Measurements from ENCODE around the gene KIF22. TPM values are rescaled to one million over a fixed set of nuclear protein-coding genes. Genes with fewer than 3 reads are reported as not detected.

The KIF22 gene
- polyA plus RNA-seq, 3 donors, result 22.0 to 46.2 (median 28.9) TPM

GRCh38 chr16:29826342-29826695 is 35.8 kb downstream of the KIF22 start:
- TF ChIP-seq CTCF (IDR thresholded peaks at IDR 0.05), result no peak
- whole genome bisulfite sequencing (ENCODE audit: insufficient coverage), result 100% methylated on average over 1 of the region's 8 CpGs
- Mint-ChIP-seq H3K4me3 (no peak overlapping the region), H3K27ac (no peak overlapping the region), H3K36me3 (peaks cover 27 to 45% of the 10 kb centered on the region in 2 donors), H3K27me3 (ENCODE audit: low read depth in 3 of 3) (no peaks in the 10 kb centered on the region), H3K9me3 (no peaks in the 10 kb centered on the region), H3K4me1 (peaks cover 34% of the 10 kb centered on the region)
- no peak overlapping the region for H2AFZ ChIP-seq (ENCODE audit: insufficient read depth, low read depth, low read length, poor library complexity, severe bottlenecking)
- no peaks in the 10 kb centered on the region for H3K9me3 ChIP-seq (replicated peaks in 1 of 2; ENCODE audit: control insufficient read depth in 1 of 2, insufficient read depth in 1 of 2, low read length in 2 of 2)
- H4K20me1 ChIP-seq (ENCODE audit: insufficient read depth, low read length), result peaks cover 100% of the 10 kb centered on the region
- DNase-seq, result no peak
- H3K27ac ChIP-seq (ENCODE audit: low read depth in 1 of 2, low read length in 2 of 2), result no peak overlapping the region
- H3K36me3 ChIP-seq (replicated peaks in 1 of 2; ENCODE audit: control insufficient read depth in 1 of 2, insufficient read depth in 2 of 2, low read length in 2 of 2), result peaks cover 18 to 38% of the 10 kb centered on the region in 2 donors
- peaks cover 16 to 18% of the 10 kb centered on the region in 2 donors for H3K4me1 ChIP-seq (ENCODE audit: control insufficient read depth in 1 of 2, insufficient read depth in 2 of 2, low read length in 2 of 2)
- H3K4me2 ChIP-seq (replicated peaks; ENCODE audit: extremely low read depth, low read length, poor library complexity, severe bottlenecking), result no peak overlapping the region
- H3K9ac ChIP-seq (ENCODE audit: insufficient read depth, low read length, poor library complexity, severe bottlenecking), result no peak overlapping the region
- peaks cover 87% of the 10 kb centered on the region for H3K79me2 ChIP-seq (ENCODE audit: insufficient read depth, low read length)
- H3K4me3 ChIP-seq (replicated peaks in 1 of 3; ENCODE audit: low read depth in 2 of 3, low read length in 3 of 3), result no peak overlapping the region
- no peaks in the 10 kb centered on the region for H3K27me3 ChIP-seq (ENCODE audit: control insufficient read depth in 2 of 2, insufficient read depth in 2 of 2, low read length in 2 of 2)
- intact Hi-C loops (cut with micrococcal nuclease), result no loop called here

GRCh38 chr16:29830774-29831173 is 40.2 kb downstream of the KIF22 start:
- Histone ChIP-seq H3K4me1 (ENCODE audit: control insufficient read depth in 1 of 2, insufficient read depth in 2 of 2, low read length in 2 of 2) (no peaks in the 10 kb centered on the region), H3K9me3 (replicated peaks in 1 of 2; ENCODE audit: control insufficient read depth in 1 of 2, insufficient read depth in 1 of 2, low read length in 2 of 2) (no peaks in the 10 kb centered on the region), H3K27ac (ENCODE audit: low read depth in 1 of 2, low read length in 2 of 2) (no peak overlapping the region), H3K36me3 (replicated peaks in 1 of 2; ENCODE audit: control insufficient read depth in 1 of 2, insufficient read depth in 2 of 2, low read length in 2 of 2) (peaks cover 56 to 73% of the 10 kb centered on the region in 2 donors), H4K20me1 (ENCODE audit: insufficient read depth, low read length) (peaks cover 97% of the 10 kb centered on the region), H3K9ac (ENCODE audit: insufficient read depth, low read length, poor library complexity, severe bottlenecking) (no peak overlapping the region), H2AFZ (ENCODE audit: insufficient read depth, low read depth, low read length, poor library complexity, severe bottlenecking) (no peak overlapping the region), H3K27me3 (ENCODE audit: control insufficient read depth in 2 of 2, insufficient read depth in 2 of 2, low read length in 2 of 2) (no peaks in the 10 kb centered on the region), H3K4me3 (replicated peaks in 1 of 3; ENCODE audit: low read depth in 2 of 3, low read length in 3 of 3) (no peak overlapping the region), H3K4me2 (replicated peaks; ENCODE audit: extremely low read depth, low read length, poor library complexity, severe bottlenecking) (no peak overlapping the region), H3K79me2 (ENCODE audit: insufficient read depth, low read length) (peaks cover 42% of the 10 kb centered on the region)
- peaks cover 57 to 73% of the 10 kb centered on the region in 2 donors for H3K36me3 Mint-ChIP-seq
- intact Hi-C loops (cut with micrococcal nuclease), result no loop called here
- TF ChIP-seq CTCF (IDR thresholded peaks at IDR 0.05), result no peak
- H3K4me3 Mint-ChIP-seq, result no peak overlapping the region
- H3K27me3 Mint-ChIP-seq (ENCODE audit: low read depth in 3 of 3), result no peaks in the 10 kb centered on the region
- no peaks in the 10 kb centered on the region for H3K9me3 Mint-ChIP-seq
- WGBS (ENCODE audit: insufficient coverage), result 100% methylated on average over 9 of the region's 11 CpGs
- peak overlapping the region in 2 of 7 donors; percentile 15 to 66 for H3K27ac Mint-ChIP-seq
- H3K4me1 Mint-ChIP-seq, result peaks cover 5% of the 10 kb centered on the region
- no peak for DNase-seq
